CD4-positive, alpha-beta memory T cell (primary cell): ENCODE measurements around the gene GRAP2. TPM values are rescaled to one million over a fixed set of nuclear protein-coding genes. Genes with fewer than 3 reads are reported as not detected.
"Not testable (repeated sequence)": the region's sequence is repeated elsewhere in the genome, so short reads cannot be mapped to it uniquely, and the experiment has no call there.

Experiments
- CTCF ChIA-PET: fragments of 350-600 bp; sonication (Branson Sonifier 250); formaldehyde crosslinking; loops from one replicate; lab custom pipeline; 2021; ENCODE audit warnings: inconsistent platforms; ENCODE audit not compliant: partially characterized antibody; lab: Charles Lee
- POLR2A ChIA-PET: fragments of 350-600 bp; sonication (Branson Sonifier 250); formaldehyde crosslinking; loops from one replicate; lab custom pipeline; 2021; ENCODE audit not compliant: partially characterized antibody; lab: Charles Lee
- DNase-seq, 5 donors: peaks; one replicate each; pipeline versions ENCODE4 v3.0.0 to v3.0.0-alpha.2; 2020 to 2022; ENCODE audit warnings: mixed read lengths in 1 of 5
- H3K27ac ChIP-seq: one replicate; pipeline ENCODE4 v1.7.0; 2013; ENCODE audit warnings: low read depth, low read length
- H3K27me3 ChIP-seq: 2 replicates; pipeline ENCODE4 v1.7.0; 2013; ENCODE audit warnings: mild to moderate bottlenecking, low read length, moderate library complexity; ENCODE audit not compliant: insufficient read depth
- H3K36me3 ChIP-seq: 2 replicates; pipeline ENCODE4 v1.7.0; 2013; ENCODE audit warnings: mild to moderate bottlenecking, low read length, moderate library complexity; ENCODE audit not compliant: insufficient read depth
- H3K4me1 ChIP-seq: 2 replicates; pipeline ENCODE4 v1.7.0; 2013; ENCODE audit warnings: mild to moderate bottlenecking, low read length, moderate library complexity; ENCODE audit not compliant: insufficient read depth
- H3K4me3 ChIP-seq, 2 donors: one replicate each; pipeline ENCODE4 v1.7.0; 2013; ENCODE audit warnings: low read length in 2 of 2, mild to moderate bottlenecking in 1 of 2
- H3K9me3 ChIP-seq, 2 donors: one replicate each; pipeline ENCODE4 v1.7.0; 2013; ENCODE audit warnings: low read length in 2 of 2, control low read depth in 1 of 2; ENCODE audit not compliant: control insufficient read depth in 1 of 2
- H3K27ac Mint-ChIP-seq, 7 donors: one replicate each; pipeline ENCODE4 v1.8.0; 2020 to 2021; ENCODE audit warnings: mixed read lengths in 7 of 7, mild to moderate bottlenecking in 6 of 7, inconsistent platforms in 3 of 7, moderate library complexity in 3 of 7
- H3K27me3 Mint-ChIP-seq, 2 donors: one replicate each; pipeline ENCODE4 v1.8.0; 2020 to 2021; ENCODE audit warnings: mixed read lengths in 2 of 2
- H3K36me3 Mint-ChIP-seq, 2 donors: one replicate each; pipeline ENCODE4 v1.8.0; 2020 to 2021; ENCODE audit warnings: mixed read lengths in 2 of 2, inconsistent platforms in 1 of 2, mild to moderate bottlenecking in 1 of 2
- H3K4me1 Mint-ChIP-seq, 4 donors: one replicate each; pipeline ENCODE4 v1.8.0; 2020 to 2021; ENCODE audit warnings: mixed read lengths in 4 of 4, mild to moderate bottlenecking in 1 of 4
- H3K4me3 Mint-ChIP-seq, 8 donors: one replicate each; pipeline ENCODE4 v1.8.0; 2020 to 2021; ENCODE audit warnings: mixed read lengths in 8 of 8, mild to moderate bottlenecking in 7 of 8, moderate library complexity in 6 of 8, inconsistent platforms in 3 of 8
- H3K9me3 Mint-ChIP-seq, 8 donors: one replicate each; pipeline ENCODE4 v1.8.0; 2020 to 2021; ENCODE audit warnings: mixed read lengths in 8 of 8, mild to moderate bottlenecking in 5 of 8, inconsistent platforms in 3 of 8, moderate library complexity in 1 of 8
- intact Hi-C: fragments of 100-400 bp; cut with micrococcal nuclease; formaldehyde crosslinking; loops from one replicate; pipeline ENCODE4 v1.15.1; 2023
- polyA plus RNA-seq, 2 donors: library from polyadenylated mRNA; unstranded; fragments of 300-500 nt; fragmentation: Illumina TruSeq; gene quantifications; one replicate each; pipeline ENCODE4 v1.2.3, GENCODE V29; 2021
- total RNA-seq, 2 experiments: library from RNA; stranded (reverse); gene quantifications; one replicate each; pipeline ENCODE4 v1.2.3, GENCODE V29; 2021

Gene GRAP2
- total and polyA plus RNA-seq, 4 experiments from 2014 or later, result 53.1 to 140 (median 110) TPM

DNA sequence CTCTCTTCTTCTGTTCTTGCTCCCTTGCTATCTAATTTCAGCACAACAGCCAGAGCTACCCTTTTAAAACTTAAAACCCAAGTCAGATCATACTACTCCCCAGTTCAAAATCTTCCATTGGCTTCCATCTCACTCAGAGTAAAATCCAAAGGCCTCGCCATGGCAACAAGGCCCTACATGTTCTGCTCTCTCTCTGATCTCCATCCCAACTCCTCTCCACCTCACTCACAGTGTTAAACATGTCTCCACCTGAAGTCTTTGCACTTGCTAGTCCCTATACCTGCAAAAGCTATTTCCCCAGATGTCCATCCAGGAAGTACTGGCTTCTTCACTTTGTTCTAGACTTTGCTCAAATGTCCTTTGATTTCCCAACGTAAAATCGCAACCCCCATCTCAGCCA, 3.0 kb upstream of the GRAP2 start:
- POLR2A ChIA-PET, result interaction anchor here (1.2 to 4.3 kb wide), 3 partner anchors 9 to 36 kb away, joined by 3 to 31 read pairs (median 8); no protein-coding TSS in a partner anchor
- intact Hi-C loops, result no loop called here
- H3K27ac ChIP-seq, result no peak overlapping the region

DNA sequence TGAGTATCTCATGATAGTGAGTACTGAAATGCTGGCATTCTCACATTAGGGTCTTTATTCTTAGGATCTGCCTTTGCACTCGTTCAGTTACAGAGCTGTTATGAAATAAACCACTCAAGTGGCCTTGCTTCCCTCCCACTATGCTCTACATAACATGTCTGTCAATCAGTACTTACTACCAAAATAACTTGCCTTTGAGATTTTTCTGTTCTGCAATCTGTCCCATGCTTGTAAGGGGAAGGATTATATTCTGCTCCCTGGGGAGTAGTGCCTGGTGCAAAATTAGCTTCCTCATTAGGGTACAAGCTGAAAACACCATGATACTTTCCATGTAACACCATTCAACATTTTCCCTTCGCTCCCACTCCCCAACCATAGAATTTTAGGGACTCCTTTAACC, 1.9 kb upstream of the GRAP2 start:
- H3K4me3 Mint-ChIP-seq, result peak overlapping the region in 3 of 8 donors; percentile 2 to 99 (median 59)
- Histone ChIP-seq H3K27me3 (no peaks in the 10 kb centered on the region), H3K27ac (no peak overlapping the region), H3K4me3 (no peak overlapping the region), H3K9me3 (no peaks in the 10 kb centered on the region), H3K36me3 (no peaks in the 10 kb centered on the region), H3K4me1 (peaks cover 26% of the 10 kb centered on the region)
- peaks cover 9 to 22% (median 14%) of the 10 kb centered on the region in 4 donors for H3K4me1 Mint-ChIP-seq
- no peaks in the 10 kb centered on the region for H3K27me3 Mint-ChIP-seq
- peaks cover 16 to 20% of the 10 kb centered on the region in 2 donors for H3K36me3 Mint-ChIP-seq
- H3K27ac Mint-ChIP-seq, result peak overlapping the region in 6 of 7 donors; percentile 1 to 98 (median 66)
- ChIA-PET POLR2A (interaction anchor here (0.8 to 4.3 kb wide), 7 partner anchors 11 to 39 kb away, joined by 3 to 50 read pairs (median 18); no protein-coding TSS in a partner anchor), CTCF (interaction anchor here (1.0 to 4.1 kb wide), 4 partner anchors 12 to 126 kb away, joined by 4 to 31 read pairs (median 10); no protein-coding TSS in a partner anchor)
- no peaks in the 10 kb centered on the region for H3K9me3 Mint-ChIP-seq
- DNase-seq, result no peak
- intact Hi-C loops, result no loop called here

More for the DNA sequence above, 3.0 kb upstream of the GRAP2 start:
- DNase-seq, result no peak
- Mint-ChIP-seq H3K9me3 (peaks cover 0 to 2% (median 0%) of the 10 kb centered on the region in 8 donors), H3K27me3 (no peaks in the 10 kb centered on the region), H3K36me3 (peaks cover 10 to 16% of the 10 kb centered on the region in 2 donors), H3K4me3 (no peak overlapping the region), H3K4me1 (peaks cover 9 to 26% (median 15%) of the 10 kb centered on the region in 4 donors), H3K27ac (no peak overlapping the region)
- H3K27me3 ChIP-seq, result no peaks in the 10 kb centered on the region
- H3K4me1 ChIP-seq, result peaks cover 26% of the 10 kb centered on the region
- no peak overlapping the region for H3K4me3 ChIP-seq
- no peaks in the 10 kb centered on the region for H3K36me3 ChIP-seq
- H3K9me3 ChIP-seq, result no peaks in the 10 kb centered on the region
- CTCF ChIA-PET, result interaction anchor here (0.7 to 4.1 kb wide), 5 partner anchors 28 to 449 kb away, joined by 3 to 31 read pairs (median 4); no protein-coding TSS in a partner anchor

DNA sequence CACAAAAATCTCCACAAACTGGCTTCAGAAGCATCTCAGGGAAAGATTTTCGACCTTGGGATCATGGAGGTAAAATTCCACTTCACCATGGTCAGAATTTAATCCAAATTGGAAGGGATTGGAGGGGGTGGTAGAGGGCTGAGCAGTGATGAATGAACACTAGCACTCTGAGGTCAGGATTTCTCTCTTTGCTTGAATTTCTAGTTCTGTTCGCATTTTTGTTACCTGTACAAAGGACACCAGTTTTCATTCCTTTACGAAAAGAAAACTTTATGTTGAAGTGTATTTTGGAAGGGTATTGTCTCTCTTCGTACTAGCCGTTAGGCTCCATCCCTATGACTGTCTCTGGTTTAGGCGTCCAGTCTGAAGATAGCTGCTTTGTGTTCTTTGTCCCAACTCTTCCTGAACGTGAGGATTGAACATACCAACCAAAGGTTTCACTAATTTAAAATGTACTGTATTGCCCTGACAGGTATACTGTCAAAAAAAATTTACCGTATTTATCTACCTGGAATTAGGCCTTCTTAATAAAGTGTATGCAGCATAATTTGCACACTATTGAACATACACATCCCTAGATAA, 772 bp downstream of the GRAP2 start:
- no peak for DNase-seq
- no peaks in the 10 kb centered on the region for H3K36me3 ChIP-seq
- Mint-ChIP-seq H3K4me3 (peak overlapping the region; percentile 91 to 100 (median 97)), H3K27me3 (no peaks in the 10 kb centered on the region), H3K36me3 (peaks cover 35 to 38% of the 10 kb centered on the region in 2 donors), H3K9me3 (no peaks in the 10 kb centered on the region), H3K4me1 (peaks cover 10 to 40% (median 23%) of the 10 kb centered on the region in 4 donors), H3K27ac (peak overlapping the region in 6 of 7 donors; percentile 95 to 98 (median 98))
- H3K27me3 ChIP-seq, result no peaks in the 10 kb centered on the region
- H3K27ac ChIP-seq, result peak overlapping the region; percentile 75
- peaks cover 40% of the 10 kb centered on the region for H3K4me1 ChIP-seq
- H3K4me3 ChIP-seq, result peak overlapping the region; percentile 57 to 72
- no peaks in the 10 kb centered on the region for H3K9me3 ChIP-seq
- CTCF ChIA-PET, result interaction anchor here (1.0 to 1.4 kb wide), 3 partner anchors 10 to 33 kb away, joined by 3 read pairs; no protein-coding TSS in a partner anchor
- intact Hi-C loops, result loop anchor here (1.0 to 5.0 kb wide), 6 partner anchors 10 to 446 kb away; partner anchors contain the start of gene ADSL
- POLR2A ChIA-PET, result interaction anchor here (1.2 to 4.3 kb wide), 7 partner anchors 8 to 334 kb away, joined by 3 to 50 read pairs (median 22); no protein-coding TSS in a partner anchor

DNA sequence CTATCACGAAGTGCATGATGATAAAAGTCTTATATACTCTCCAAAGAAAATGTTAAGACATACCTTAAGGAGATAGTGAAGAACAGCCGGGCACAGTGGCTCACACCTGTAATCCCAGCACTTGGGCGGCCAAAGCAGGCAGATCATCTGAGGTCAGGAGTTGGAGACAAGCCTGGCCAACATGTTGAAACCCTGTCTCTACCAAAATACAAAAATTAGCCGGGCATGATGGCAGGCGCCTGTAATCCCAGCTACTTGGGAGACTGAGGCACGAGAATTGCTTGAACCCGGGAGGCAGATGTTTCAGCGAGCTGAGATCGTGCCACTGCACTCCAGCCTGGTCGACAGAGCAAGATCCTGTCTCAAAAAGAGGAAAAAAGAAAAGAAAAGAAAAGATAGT, 3.1 kb downstream of the GRAP2 start:
- POLR2A ChIA-PET, result interaction anchor here (0.8 to 17.3 kb wide), 11 partner anchors 9 to 585 kb away, joined by 3 to 424 read pairs (median 7); partner anchors contain the start of genes ATF4 and RPL3
- H3K9me3 ChIP-seq, H3K36me3 ChIP-seq, DNase-seq, H3K9me3 Mint-ChIP-seq, H3K27me3 Mint-ChIP-seq, H3K27me3 ChIP-seq: not testable (repeated sequence)
- Mint-ChIP-seq H3K36me3 (peaks cover 35 to 49% of the 10 kb centered on the region in 2 donors), H3K4me3 (peak overlapping the region; percentile 91 to 100 (median 97)), H3K27ac (peak overlapping the region in 6 of 7 donors; percentile 90 to 98 (median 96)), H3K4me1 (peaks cover 20 to 60% (median 33%) of the 10 kb centered on the region in 4 donors)
- intact Hi-C loops, result loop anchor here (5.0 kb wide), 1 partner anchor 443 kb away; the partner anchor contains the start of gene ADSL
- CTCF ChIA-PET, result interaction anchor here (3.6 kb wide), 1 partner anchor 13 kb away, joined by 13 read pairs; no protein-coding TSS in a partner anchor
- Histone ChIP-seq H3K27ac (peak overlapping the region; percentile 75), H3K4me3 (peak overlapping the region; percentile 25 to 57), H3K4me1 (peaks cover 52% of the 10 kb centered on the region)

DNA sequence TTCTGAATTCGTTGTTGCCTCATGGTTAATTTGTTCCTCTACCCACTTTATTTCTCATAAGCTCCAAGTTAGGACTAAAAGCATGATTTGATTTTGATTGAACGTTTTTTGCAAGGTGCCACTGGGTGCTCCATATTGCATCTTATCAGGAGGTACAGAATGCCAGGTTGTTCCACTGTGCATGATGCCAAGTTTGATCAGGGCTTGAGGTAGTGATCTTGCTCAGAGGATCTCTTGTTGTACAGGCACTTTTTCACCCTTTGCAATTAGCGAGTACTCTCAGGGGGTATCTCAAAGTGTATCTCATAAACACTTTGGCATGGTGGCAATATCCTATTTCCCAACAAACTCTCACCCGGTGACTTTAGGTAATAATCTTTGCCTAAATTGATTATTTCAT, 4.0 kb downstream of the GRAP2 start:
- no peaks in the 10 kb centered on the region for H3K9me3 ChIP-seq
- H3K4me3 ChIP-seq, result peak overlapping the region; percentile 49 to 57
- Mint-ChIP-seq H3K36me3 (peaks cover 38 to 55% of the 10 kb centered on the region in 2 donors), H3K4me1 (peaks cover 26 to 63% (median 36%) of the 10 kb centered on the region in 4 donors), H3K9me3 (no peaks in the 10 kb centered on the region), H3K4me3 (peak overlapping the region; percentile 91 to 100 (median 97)), H3K27me3 (no peaks in the 10 kb centered on the region), H3K27ac (peak overlapping the region in 6 of 7 donors; percentile 91 to 98 (median 96))
- H3K27me3 ChIP-seq, result no peaks in the 10 kb centered on the region
- CTCF ChIA-PET, result interaction anchor here (2.7 to 3.6 kb wide), 2 partner anchors 12 to 28 kb away, joined by 13 to 15 read pairs; no protein-coding TSS in a partner anchor
- no peak for DNase-seq
- H3K4me1 ChIP-seq, result peaks cover 52% of the 10 kb centered on the region
- POLR2A ChIA-PET, result interaction anchor here (0.6 to 17.3 kb wide), 11 partner anchors 10 to 586 kb away, joined by 3 to 424 read pairs (median 7); partner anchors contain the start of genes ATF4 and RPL3
- H3K36me3 ChIP-seq, result no peaks in the 10 kb centered on the region
- intact Hi-C loops, result loop anchor here (5.0 kb wide), 1 partner anchor 442 kb away; the partner anchor contains the start of gene ADSL
- H3K27ac ChIP-seq, result peak overlapping the region; percentile 75

DNA sequence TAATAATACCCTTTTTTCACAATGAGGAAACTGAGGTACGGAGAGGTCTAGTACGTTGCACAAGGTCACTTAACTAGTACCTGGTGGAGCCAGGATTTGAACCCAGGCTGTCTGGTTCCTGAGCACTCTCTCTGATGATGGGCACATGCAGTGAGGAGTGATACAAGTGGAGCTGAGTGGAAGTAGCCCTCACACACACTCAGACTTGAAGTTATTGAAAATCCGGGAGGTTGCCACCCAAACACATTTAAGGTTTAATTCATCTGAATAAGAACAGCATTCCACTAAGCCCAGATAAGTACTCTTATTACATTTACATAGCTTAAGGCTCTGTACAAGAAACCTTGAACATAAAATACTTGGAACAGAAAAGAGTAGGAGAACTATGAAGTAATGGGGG, 4.8 kb downstream of the GRAP2 start:
- H3K4me3 Mint-ChIP-seq, result peak overlapping the region; percentile 91 to 100 (median 97)
- H3K4me1 Mint-ChIP-seq, result peaks cover 28 to 63% (median 37%) of the 10 kb centered on the region in 4 donors
- peaks cover 41 to 61% of the 10 kb centered on the region in 2 donors for H3K36me3 Mint-ChIP-seq
- Histone ChIP-seq H3K36me3 (no peaks in the 10 kb centered on the region), H3K27ac (peak overlapping the region; percentile 75), H3K27me3 (no peaks in the 10 kb centered on the region), H3K4me3 (peak overlapping the region; percentile 49 to 57), H3K9me3 (no peaks in the 10 kb centered on the region), H3K4me1 (peaks cover 52% of the 10 kb centered on the region)
- CTCF ChIA-PET, result interaction anchor here (2.6 to 3.6 kb wide), 3 partner anchors 11 to 27 kb away, joined by 9 to 15 read pairs (median 13); no protein-coding TSS in a partner anchor
- no peaks in the 10 kb centered on the region for H3K9me3 Mint-ChIP-seq
- H3K27ac Mint-ChIP-seq, result peak overlapping the region in 6 of 7 donors; percentile 91 to 98 (median 96)
- POLR2A ChIA-PET, result interaction anchor here (0.7 to 17.3 kb wide), 12 partner anchors 9 to 1034 kb away, joined by 3 to 424 read pairs (median 5); partner anchors contain the start of gene CBX6
- intact Hi-C loops, result loop anchor here (2.0 kb wide), 1 partner anchor 15 kb away; no protein-coding TSS in a partner anchor
- DNase-seq, result no peak
- H3K27me3 Mint-ChIP-seq, result no peaks in the 10 kb centered on the region
